Hepatic stellate cell (primary cell): ENCODE results near the gene NAALADL2.

Experiments used
- DNase-seq: peaks from one replicate; pipeline ENCODE4 v3.0.0; 2011; ENCODE audit warnings: low spot score

NAALADL2 gene

DNA sequence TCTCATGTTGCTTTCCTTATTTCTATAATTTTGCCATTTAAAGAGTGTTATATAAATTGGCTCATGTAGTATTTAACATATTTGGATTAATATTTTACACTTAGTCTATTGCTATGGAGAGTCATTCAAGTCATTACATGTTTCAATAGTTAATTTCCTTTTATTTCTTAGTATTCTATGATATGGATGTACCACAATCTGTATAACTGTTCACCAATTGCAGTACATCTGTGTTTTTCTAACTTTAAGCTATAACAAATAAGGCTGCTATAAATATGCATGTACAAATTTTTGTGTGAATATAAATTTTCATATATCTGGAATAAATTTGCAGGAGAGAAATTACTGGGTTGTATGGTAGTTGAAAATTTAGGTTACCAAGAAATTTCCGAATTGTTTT is 993.4 kb downstream of the NAALADL2 start:
- DNase-seq: no peak

DNA sequence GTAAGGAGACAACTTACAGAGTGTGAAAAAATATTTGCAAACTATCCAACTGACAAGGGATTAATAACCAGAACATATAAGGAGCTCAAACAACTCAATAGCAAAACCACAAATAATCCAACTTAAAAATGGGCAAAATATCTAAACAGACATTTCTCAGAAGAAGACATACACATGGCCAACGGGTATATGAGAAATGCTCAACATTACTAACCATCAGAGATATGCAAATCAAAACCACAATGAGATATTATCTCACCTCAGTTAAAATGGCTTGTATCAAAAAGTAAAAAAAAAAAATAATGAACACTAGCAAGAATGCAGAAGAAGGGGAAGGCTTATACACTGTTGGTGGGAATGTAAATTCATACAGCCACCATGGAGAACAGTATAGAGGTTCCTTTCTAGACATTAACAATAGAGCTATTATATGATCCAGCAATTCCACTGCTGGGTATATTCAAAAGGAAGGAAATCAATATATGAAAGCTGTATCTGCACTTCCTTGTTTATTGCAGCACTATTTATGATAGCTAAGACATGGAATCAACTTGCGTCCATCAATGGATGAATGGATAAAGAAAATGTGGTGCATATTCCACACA is 998.6 kb downstream of the NAALADL2 start:
- DNase-seq: no peak
